Brain microvascular endothelial cell (primary cell): ENCODE measurements around the gene C1GALT1C1L.
A peak's percentile ranks its signal among the peaks of the same experiment; 100 is the strongest.
"Not testable (repeated sequence)": the region's sequence is repeated elsewhere in the genome, so short reads cannot be mapped to it uniquely, and the experiment has no call there.

Source experiments
- DNase-seq: peaks from one replicate; pipeline ENCODE4 v3.0.0-alpha.2; 2020
- H3K27ac ChIP-seq: fragments of 250-450 bp; sonication (Bioruptor Pico); 2 replicates; pipeline ENCODE4 v1.5.1; 2020; ENCODE audit warnings: mild to moderate bottlenecking, moderate library complexity
- H3K27me3 ChIP-seq: fragments of 250-450 bp; sonication (Bioruptor Pico); replicated peaks from 2 replicates; pipeline ENCODE4 v1.5.1; 2020; ENCODE audit warnings: mild to moderate bottlenecking
- H3K36me3 ChIP-seq: fragments of 250-450 bp; sonication (Bioruptor Pico); replicated peaks from 2 replicates; pipeline ENCODE4 v1.5.1; 2020; ENCODE audit warnings: mild to moderate bottlenecking
- H3K4me3 ChIP-seq: 2 replicates; pipeline ENCODE4 v1.5.1; 2011; ENCODE audit warnings: low read depth, mild to moderate bottlenecking, control low read depth, low read length, moderate library complexity
- in situ Hi-C: cut with HindIII; loops from 2 replicates; pipeline ENCODE4 v1.10.0; 2017; ENCODE audit warnings: low sequenced_read_pairs, low pct_ligation_motif_present
- TF ChIP-seq, protein P1 (sequence below): IDR thresholded peaks from 2 replicates; pipeline ENCODE4 v1.5.1; 2011; ENCODE audit warnings: low read depth, mild to moderate bottlenecking, moderate library complexity, low read length, control low read depth, inconsistent platforms; ENCODE audit errors: missing control alignments

C1GALT1C1L gene

DNA sequence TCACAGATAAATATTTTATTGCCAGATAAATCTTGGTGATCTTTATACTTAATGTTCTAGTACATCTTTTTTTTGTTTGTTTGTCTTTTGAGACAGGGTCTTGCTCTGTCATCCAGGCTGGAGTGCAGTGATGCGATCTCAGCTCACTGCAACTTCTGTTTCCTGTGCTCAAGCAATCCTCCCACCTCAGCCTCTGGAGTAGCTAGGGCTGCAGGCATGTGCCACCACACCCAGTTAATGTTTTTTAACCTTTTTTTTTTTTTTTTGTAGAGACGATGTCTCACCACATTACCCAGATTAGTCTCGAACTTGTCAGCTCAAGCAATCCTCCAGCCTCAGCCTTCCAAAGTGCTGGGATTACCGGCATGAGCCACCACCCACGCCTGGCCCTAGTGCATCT, 9.1 kb upstream of the C1GALT1C1L start:
- DNase-seq: no peak
- TF ChIP-seq, protein P1, sequence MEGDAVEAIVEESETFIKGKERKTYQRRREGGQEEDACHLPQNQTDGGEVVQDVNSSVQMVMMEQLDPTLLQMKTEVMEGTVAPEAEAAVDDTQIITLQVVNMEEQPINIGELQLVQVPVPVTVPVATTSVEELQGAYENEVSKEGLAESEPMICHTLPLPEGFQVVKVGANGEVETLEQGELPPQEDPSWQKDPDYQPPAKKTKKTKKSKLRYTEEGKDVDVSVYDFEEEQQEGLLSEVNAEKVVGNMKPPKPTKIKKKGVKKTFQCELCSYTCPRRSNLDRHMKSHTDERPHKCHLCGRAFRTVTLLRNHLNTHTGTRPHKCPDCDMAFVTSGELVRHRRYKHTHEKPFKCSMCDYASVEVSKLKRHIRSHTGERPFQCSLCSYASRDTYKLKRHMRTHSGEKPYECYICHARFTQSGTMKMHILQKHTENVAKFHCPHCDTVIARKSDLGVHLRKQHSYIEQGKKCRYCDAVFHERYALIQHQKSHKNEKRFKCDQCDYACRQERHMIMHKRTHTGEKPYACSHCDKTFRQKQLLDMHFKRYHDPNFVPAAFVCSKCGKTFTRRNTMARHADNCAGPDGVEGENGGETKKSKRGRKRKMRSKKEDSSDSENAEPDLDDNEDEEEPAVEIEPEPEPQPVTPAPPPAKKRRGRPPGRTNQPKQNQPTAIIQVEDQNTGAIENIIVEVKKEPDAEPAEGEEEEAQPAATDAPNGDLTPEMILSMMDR: no peak
- no peak overlapping the region for H3K27ac ChIP-seq
- no peaks in the 10 kb centered on the region for H3K27me3 ChIP-seq
- H3K4me3 ChIP-seq: no peak overlapping the region
- in situ Hi-C loops: no loop called here
- no peaks in the 10 kb centered on the region for H3K36me3 ChIP-seq

DNA sequence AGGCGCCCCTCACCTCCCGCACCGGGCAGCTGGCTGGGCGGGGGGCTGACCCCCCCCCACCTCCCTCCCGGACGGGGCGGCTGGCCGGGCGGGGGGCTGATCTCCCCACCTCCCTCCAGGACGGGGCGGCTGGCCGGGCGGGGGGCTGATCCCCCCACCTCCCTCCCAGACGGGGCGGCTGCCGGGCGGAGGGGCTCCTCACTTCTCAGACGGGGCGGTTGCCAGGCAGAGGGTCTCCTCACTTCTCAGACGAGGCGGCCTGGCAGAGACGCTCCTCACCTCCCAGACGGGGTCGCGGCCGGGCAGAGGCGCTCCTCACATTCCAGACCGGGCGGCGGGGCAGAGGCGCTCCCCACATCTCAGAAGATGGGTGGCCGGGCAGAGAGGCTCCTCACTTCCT, 1.6 kb upstream of the C1GALT1C1L start:
- DNase-seq, H3K27ac ChIP-seq, H3K36me3 ChIP-seq, H3K4me3 ChIP-seq, H3K27me3 ChIP-seq, in situ Hi-C loops: not testable (repeated sequence)

DNA sequence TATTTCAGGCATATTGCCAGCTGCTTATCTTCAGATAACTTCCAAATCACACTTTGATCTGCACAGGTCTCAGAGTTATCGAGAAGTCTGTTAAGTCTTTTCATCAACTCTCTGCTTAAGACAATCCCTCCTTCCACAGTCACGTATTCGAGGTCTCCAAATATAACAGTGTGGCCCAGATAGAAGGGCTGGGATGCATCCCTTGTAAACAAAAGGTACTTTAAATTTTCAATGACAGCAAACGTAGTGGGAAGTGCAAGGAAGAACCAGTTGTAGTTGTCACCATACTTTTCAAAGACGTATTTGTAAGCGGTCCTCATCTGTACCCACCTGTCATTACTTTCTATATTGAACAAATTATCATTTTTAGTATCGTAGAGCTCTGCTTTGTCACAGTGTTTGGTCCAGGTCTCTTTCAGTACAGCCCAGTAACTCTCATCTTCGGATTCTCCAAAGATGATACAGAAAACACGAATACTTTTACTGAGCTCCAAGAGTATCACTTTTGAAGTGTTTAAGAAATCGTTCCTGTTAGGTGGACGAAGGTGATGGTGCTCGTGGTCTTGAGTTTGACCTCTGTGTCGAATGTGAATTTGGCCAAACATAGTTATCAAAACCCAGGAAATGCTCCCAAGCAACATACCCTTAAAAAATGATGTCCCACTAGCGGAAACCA, 445 bp downstream of the C1GALT1C1L start:
- TF ChIP-seq, protein P1: no peak
- no peak for DNase-seq
- H3K27ac ChIP-seq: no peak overlapping the region

DNA sequence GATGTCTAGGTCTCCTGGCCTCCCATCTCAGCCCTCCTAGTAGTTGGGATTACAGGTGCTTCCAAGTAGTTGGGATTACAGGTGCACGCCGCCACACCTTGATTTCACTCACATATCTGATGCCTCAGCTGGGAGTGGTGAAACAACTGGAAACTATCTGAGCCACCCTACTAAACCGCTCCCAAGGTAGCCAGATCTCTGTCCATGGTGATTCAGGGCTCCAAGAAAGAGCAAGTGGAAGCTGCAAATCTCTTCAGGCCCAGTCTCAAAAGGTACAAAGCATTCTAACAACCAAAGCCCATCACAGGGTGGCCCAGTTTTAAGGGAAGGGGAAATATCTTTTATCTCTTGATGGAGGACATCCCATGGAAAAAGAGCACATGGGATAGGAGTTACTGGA, 19.0 kb downstream of the C1GALT1C1L start:
- Histone ChIP-seq H3K27ac (no peak overlapping the region), H3K4me3 (no peak overlapping the region), H3K27me3 (no peaks in the 10 kb centered on the region), H3K36me3 (no peaks in the 10 kb centered on the region)
- in situ Hi-C loops: no loop called here
- TF ChIP-seq, protein P1: no peak
- no peak for DNase-seq

More for the DNA sequence above, 445 bp downstream of the C1GALT1C1L start:
- Histone ChIP-seq H3K4me3 (peak overlapping the region; percentile 58), H3K36me3 (no peaks in the 10 kb centered on the region), H3K27me3 (no peaks in the 10 kb centered on the region)
- in situ Hi-C loops: no loop called here

DNA sequence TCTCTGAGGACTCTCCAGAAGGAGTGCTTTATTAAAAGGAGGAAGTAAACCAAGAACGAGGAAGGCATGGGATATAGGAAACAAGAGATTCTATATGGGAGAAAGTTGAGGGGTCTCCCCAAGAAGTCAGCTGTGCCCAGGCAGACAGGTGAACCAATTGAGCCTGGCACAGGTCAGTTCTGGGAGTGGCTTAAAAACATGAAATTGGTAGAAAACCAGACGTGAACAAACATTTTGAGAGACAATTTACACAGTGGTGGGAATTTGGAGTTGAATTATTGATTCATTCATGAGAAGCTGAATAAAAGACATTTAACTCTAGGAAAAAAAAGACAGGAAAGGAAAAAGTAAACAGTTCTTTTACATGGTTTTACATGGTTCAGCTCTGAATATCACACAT, 22.7 kb downstream of the C1GALT1C1L start:
- Histone ChIP-seq H3K36me3 (no peaks in the 10 kb centered on the region), H3K4me3 (no peak overlapping the region), H3K27ac (no peak overlapping the region), H3K27me3 (no peaks in the 10 kb centered on the region)
- in situ Hi-C loops: no loop called here
- TF ChIP-seq, protein P1: no peak
- DNase-seq: no peak

DNA sequence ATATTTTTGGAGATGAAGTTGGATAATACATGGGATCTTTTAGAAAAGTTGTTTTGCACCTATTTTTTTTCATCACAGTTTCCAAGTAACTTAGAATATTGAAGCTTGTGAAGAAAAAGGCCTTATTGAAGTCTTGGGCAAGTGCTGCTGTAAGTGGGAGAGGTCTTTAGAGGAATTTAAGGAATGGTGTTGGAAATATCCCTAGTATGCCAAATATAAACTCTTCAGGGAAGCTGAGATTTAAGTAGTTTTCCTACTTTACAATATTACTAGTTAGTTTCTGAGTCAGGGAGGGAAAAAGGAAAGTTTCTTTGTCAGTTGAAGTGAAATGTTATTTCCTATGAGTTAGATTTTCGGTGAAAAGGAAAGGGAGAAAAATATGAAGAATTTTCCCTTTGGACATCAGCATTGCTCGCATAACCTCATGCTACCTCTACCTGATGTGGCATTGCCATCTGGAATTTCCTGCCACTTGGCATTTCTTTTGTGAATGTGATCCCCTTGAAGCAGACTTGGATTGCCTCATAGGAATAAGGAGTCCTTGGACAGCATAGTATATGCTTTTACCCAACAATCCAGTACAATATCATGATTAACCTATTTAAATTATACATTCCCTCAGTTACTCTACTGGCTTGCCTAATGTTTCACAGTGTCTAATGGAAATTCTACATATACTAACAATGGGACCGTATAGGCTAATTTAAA, 27.1 kb downstream of the C1GALT1C1L start:
- in situ Hi-C loops: no loop called here

More for the DNA sequence above, 27.1 kb downstream of the C1GALT1C1L start:
- Histone ChIP-seq H3K27me3 (no peaks in the 10 kb centered on the region), H3K36me3 (no peaks in the 10 kb centered on the region), H3K4me3 (no peak overlapping the region), H3K27ac (no peak overlapping the region)
- TF ChIP-seq, protein P1: no peak
- no peak for DNase-seq
